BE2C (cell line): Measurements from ENCODE around the gene LNP1.

Experiments
- DNase-seq: peaks from one replicate; pipeline ENCODE4 v3.0.0-alpha.2; 2020
- H3K27me3 ChIP-seq: fragments of 250-450 bp; sonication (Bioruptor Pico); 2 replicates; pipeline ENCODE4 v1.5.1; 2020; ENCODE audit warnings: mild to moderate bottlenecking
- H3K36me3 ChIP-seq: fragments of 250-450 bp; sonication (Bioruptor Pico); 2 replicates; pipeline ENCODE4 v1.5.1; 2020; ENCODE audit warnings: mild to moderate bottlenecking
- H3K4me1 ChIP-seq: fragments of 250-450 bp; sonication (Bioruptor Pico); 2 replicates; pipeline ENCODE4 v1.5.1; 2020
- H3K4me3 ChIP-seq: 2 replicates; pipeline ENCODE4 v1.5.1; 2011; ENCODE audit warnings: low read depth, low read length
- H3K9me3 ChIP-seq: fragments of 250-450 bp; sonication (Bioruptor Pico); 2 replicates; pipeline ENCODE4 v1.5.1; 2020
- TF ChIP-seq, protein P1 (sequence below): IDR thresholded peaks from 2 replicates; pipeline ENCODE4 v1.5.1; 2012; ENCODE audit warnings: mild to moderate bottlenecking, low read depth, low read length

LNP1 gene

DNA sequence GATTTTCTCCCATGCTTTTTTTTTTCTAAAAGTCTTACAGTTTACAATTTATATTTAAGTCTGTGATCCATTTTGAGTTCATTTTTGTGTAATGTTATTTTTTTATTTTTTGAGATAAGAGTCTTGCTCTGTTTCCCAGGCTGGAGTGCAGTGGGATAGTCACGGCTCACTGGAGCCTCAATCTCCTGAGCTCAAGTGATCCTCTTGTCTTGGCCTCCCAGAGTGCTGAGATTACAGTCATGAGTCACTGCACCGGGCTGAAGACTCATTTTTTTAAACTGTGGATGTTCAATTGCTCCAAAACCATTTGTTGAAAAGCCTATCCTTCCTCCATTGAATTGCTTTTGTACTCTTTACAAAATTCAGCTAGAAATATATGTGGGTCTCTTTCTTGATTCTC, 19.5 kb downstream of the LNP1 start:
- TF ChIP-seq, protein P1, sequence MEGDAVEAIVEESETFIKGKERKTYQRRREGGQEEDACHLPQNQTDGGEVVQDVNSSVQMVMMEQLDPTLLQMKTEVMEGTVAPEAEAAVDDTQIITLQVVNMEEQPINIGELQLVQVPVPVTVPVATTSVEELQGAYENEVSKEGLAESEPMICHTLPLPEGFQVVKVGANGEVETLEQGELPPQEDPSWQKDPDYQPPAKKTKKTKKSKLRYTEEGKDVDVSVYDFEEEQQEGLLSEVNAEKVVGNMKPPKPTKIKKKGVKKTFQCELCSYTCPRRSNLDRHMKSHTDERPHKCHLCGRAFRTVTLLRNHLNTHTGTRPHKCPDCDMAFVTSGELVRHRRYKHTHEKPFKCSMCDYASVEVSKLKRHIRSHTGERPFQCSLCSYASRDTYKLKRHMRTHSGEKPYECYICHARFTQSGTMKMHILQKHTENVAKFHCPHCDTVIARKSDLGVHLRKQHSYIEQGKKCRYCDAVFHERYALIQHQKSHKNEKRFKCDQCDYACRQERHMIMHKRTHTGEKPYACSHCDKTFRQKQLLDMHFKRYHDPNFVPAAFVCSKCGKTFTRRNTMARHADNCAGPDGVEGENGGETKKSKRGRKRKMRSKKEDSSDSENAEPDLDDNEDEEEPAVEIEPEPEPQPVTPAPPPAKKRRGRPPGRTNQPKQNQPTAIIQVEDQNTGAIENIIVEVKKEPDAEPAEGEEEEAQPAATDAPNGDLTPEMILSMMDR, result no peak
- Histone ChIP-seq H3K9me3 (no peaks in the 10 kb centered on the region), H3K36me3 (no peaks in the 10 kb centered on the region), H3K4me1 (no peaks in the 10 kb centered on the region), H3K4me3 (no peak overlapping the region), H3K27me3 (no peaks in the 10 kb centered on the region)
- DNase-seq, result no peak

GRCh38 chr3:100423611-100424010, 22.3 kb downstream of the LNP1 start:
- no peaks in the 10 kb centered on the region for H3K36me3 ChIP-seq
- no peak for DNase-seq
- no peak overlapping the region for H3K4me3 ChIP-seq
- TF ChIP-seq, protein P1, result no peak
- H3K9me3 ChIP-seq, result no peaks in the 10 kb centered on the region
- no peaks in the 10 kb centered on the region for H3K4me1 ChIP-seq
- no peaks in the 10 kb centered on the region for H3K27me3 ChIP-seq

GRCh38 chr3:100424261-100424660, 22.9 kb downstream of the LNP1 start:
- no peaks in the 10 kb centered on the region for H3K36me3 ChIP-seq
- no peak for DNase-seq
- TF ChIP-seq, protein P1, result no peak
- H3K4me1 ChIP-seq, result no peaks in the 10 kb centered on the region
- H3K27me3 ChIP-seq, result no peaks in the 10 kb centered on the region
- H3K9me3 ChIP-seq, result no peaks in the 10 kb centered on the region
- no peak overlapping the region for H3K4me3 ChIP-seq

DNA sequence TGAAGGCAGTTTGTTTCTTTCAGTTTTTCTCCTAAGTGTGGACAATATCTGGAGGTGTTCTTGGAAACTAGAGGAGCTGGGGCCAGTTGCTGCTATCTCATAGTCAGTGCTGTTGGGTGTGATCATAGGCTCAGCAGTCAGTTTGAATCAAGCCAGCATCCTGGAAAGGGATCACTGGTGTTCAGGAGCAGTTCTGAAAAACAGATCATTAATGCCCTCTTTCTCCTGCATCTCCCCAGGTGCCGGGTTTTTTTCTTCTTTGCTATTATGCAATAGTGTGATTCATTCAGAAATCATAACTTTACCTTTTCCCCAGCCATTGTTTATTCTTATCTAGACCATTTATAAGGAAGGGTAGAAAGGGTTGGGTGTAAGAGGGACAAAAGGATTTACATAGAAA, 24.0 kb downstream of the LNP1 start:
- no peaks in the 10 kb centered on the region for H3K9me3 ChIP-seq
- H3K36me3 ChIP-seq, result no peaks in the 10 kb centered on the region
- TF ChIP-seq, protein P1, result no peak
- no peaks in the 10 kb centered on the region for H3K27me3 ChIP-seq
- no peak for DNase-seq
- H3K4me1 ChIP-seq, result no peaks in the 10 kb centered on the region
- no peak overlapping the region for H3K4me3 ChIP-seq

DNA sequence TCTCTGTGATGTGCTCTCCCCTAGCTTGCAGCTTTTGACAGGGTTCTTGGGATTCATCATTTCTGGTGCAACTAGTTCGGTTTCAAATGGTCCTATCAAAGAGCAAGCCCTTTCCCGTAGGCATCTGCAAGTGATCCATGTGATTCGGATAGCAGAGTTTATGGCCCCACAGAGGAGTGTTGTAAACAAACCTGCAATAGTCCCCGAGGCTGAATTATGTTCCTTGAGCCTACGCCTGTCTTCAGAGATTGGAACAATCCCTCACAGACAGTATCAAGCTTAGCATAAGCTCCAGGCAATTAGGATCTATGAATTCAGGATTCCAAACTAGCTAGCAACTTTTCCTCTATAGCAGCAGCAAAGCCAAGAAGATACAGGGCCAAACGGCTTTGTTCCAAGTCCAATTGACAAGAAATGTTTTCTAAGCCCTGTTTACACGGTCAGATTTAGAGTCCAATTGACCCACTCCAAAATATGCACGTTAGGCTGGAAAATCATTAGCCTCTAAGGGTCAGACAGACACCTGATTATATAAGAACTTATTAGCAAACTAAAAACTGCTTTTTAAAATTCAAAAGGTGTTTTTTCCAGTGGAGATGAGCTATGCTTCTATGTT, 24.8 kb downstream of the LNP1 start:
- H3K9me3 ChIP-seq, result no peaks in the 10 kb centered on the region
- no peak overlapping the region for H3K4me3 ChIP-seq
- no peak for DNase-seq
- no peaks in the 10 kb centered on the region for H3K27me3 ChIP-seq
- TF ChIP-seq, protein P1, result no peak
- H3K36me3 ChIP-seq, result no peaks in the 10 kb centered on the region
- no peaks in the 10 kb centered on the region for H3K4me1 ChIP-seq

DNA sequence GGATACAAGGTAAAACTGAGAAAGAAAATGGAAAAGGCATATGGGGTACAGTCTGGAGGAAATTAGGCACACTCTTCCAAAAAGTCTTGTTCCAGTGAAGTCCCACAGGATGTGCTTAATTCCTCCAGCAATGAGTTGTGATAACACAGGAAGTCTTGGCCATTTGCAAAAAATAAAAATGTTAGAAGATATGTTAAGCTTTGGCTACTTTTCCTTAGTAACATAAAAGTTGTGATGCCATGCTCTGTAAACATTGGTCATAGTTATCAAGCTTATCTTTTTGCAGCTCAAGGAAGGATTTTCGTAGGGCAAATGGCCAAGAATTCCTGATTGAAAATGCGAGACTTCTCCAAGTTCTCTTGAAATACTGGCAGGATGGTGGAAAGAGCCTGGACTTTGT, 26.4 kb downstream of the LNP1 start:
- H3K27me3 ChIP-seq, result no peaks in the 10 kb centered on the region
- DNase-seq, result no peak
- no peaks in the 10 kb centered on the region for H3K36me3 ChIP-seq
- no peak overlapping the region for H3K4me3 ChIP-seq
- no peaks in the 10 kb centered on the region for H3K9me3 ChIP-seq
- TF ChIP-seq, protein P1, result no peak
- H3K4me1 ChIP-seq, result no peaks in the 10 kb centered on the region
